Effector CD4-positive, alpha-beta T cell (primary cell): Measurements from ENCODE around the gene SLC9A9.

Experiments
- DNase-seq: peaks from one replicate; pipeline ENCODE4 v3.0.0-alpha.2; 2020

The SLC9A9 gene

DNA sequence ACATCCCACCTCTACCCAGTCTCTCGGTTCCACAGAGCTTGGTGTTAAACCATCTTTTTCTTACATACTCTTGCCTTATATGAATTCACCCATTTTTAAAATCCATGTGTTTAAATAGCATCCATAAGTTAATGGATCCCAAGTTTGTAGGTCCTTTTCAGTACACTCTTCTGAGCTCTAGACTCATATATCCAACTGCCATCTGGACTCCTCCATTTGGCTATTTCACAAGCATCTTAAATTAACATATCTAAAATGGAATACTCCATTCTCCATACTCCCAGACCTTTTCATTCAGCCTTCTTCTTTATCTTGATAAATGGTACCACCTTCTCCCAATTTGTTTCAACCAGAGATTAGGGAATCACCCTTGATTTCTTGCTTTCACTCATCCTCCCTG is 615.3 kb downstream of the SLC9A9 start:
- no peak for DNase-seq

DNA sequence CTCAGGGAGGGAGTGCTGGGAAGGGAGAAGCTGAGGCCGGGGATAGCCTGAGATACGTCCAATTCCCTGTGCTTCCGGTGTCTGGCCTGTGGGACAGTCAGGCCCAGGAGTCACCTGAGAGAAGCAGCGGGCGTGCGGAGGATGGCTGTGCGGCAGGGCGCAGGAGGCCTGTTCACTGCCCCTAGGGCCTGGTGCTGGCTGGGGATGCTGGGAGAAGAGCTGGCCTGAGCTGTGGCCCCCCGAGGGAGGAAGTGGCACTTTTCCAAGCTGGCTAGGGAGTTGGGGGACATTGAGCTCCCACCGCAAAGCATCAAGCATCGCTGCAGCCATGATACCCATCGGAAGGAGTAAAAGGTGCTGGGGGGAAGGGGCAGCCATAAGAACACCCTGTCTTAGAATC is 619.9 kb downstream of the SLC9A9 start:
- DNase-seq: no peak

DNA sequence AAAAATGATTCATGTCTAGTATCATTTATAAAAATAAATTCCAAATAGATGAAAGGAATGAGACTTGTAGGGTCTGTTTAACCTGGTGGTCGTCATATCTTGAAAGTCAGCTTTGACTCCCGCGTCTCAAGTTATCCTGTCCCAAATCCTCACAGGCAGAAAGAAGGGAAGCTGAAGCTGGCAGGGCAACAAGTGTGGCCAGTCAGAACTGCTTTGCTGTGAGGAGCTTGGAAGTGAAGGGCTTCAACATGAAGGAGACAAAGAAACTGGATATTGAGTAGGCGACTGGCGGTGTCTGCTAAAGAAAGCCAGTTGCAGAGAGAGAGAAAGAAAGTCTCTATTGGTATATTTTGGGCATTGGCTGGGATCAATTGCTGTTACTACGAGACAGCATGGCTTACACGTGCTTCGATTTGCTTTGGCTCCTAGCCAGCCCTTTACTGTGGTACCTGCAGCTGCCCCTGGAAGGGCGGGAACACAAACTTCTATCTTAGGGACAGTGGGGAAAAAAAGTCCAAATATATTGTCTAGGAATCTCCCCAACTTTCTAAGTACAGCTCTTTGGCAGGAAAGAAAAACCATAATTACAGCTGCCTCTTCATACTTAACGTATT is 621.5 kb downstream of the SLC9A9 start:
- DNase-seq: no peak

DNA sequence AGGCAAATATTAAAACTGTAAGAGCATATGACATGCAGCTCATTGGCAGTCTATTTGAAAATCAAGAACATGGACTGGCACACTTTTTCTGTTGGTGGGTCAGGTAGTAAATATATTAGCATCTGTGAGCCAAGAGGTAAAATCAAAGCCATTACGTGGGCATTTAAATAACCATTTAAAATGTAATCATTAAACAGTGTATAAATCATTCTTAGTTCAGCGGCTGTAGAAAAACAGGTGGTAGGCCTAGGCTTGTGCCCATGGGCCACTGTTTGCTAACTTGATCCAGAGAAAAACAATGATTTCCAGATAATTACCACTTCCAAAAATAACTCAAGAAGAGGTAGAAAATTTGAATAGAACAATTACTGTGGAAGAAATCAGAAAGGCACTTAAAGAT is 623.6 kb downstream of the SLC9A9 start:
- no peak for DNase-seq

DNA sequence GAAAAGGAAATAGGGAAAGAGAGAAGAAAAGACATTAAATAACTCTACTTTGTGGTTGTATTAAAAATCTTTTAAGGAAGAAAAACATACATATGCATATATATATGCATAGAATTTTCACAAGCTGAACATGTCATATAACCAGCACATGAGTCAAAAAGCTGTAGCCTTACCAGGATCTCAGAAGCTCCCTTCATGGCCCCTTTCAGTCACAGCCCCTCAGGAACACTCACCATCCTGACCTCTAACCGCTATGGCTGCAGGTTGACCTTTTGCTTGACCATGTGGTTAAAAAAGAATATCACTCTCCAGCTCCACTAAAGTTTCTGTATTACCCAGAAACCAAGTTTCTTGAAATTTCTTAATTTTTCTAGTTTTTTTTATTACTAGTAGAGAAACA is 625.3 kb downstream of the SLC9A9 start:
- no peak for DNase-seq

DNA sequence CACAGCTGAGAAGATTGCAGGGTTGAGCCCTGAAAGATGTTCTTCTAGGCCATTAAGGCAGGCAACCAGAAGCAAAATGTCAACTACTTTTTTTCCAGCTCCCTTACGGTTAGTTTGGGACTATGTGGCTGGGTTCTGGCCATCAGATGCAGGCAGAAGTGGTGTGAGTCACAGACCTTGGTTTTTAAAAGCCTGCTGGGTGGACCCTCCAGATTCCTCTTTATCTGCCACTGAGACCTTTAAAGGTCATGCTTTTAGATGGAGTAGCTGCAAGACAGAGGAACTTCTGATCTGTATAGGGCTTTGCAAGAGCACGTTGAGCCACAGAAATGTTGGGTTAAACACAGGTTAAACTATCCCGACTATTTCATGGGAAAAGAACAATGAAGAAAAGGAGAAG is 625.8 kb downstream of the SLC9A9 start:
- no peak for DNase-seq

DNA sequence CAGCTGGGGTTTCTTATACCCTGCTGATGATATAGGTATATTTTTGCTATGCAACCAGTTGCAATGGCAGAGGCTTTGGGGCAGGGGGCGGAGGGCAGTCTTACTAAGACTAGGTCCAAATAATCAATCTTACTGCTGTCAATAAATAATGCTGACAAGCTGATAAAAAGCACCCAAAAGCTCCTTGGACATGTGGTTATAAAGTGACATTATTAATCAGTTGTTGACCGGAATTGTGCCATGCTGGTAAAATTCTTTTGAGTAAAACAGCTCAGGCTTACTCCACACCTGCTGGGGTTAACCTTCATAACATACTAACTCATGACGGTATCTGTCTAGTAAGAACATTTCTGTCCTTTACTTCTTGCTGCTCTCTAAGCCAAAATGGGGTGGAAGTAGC is 626.8 kb downstream of the SLC9A9 start:
- no peak for DNase-seq

DNA sequence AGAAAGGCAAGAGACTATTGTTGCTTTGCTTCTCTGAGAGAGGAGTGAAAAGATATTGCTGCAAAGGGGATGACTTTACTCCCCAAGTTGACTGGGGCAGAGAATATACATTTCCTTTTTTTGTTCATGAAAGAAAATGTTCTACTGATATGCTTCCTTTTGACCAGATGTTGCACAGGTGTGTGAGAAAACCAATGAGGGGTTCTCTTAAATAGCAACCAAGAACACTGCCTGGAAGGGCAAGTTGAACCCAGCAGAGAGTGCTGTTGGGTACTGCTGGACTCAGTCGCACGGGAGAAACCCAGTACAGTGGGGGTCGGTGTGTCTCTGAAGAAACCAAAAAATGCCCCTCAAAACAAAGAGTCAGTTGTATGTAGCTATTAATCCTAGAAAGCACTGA is 627.5 kb downstream of the SLC9A9 start:
- no peak for DNase-seq

DNA sequence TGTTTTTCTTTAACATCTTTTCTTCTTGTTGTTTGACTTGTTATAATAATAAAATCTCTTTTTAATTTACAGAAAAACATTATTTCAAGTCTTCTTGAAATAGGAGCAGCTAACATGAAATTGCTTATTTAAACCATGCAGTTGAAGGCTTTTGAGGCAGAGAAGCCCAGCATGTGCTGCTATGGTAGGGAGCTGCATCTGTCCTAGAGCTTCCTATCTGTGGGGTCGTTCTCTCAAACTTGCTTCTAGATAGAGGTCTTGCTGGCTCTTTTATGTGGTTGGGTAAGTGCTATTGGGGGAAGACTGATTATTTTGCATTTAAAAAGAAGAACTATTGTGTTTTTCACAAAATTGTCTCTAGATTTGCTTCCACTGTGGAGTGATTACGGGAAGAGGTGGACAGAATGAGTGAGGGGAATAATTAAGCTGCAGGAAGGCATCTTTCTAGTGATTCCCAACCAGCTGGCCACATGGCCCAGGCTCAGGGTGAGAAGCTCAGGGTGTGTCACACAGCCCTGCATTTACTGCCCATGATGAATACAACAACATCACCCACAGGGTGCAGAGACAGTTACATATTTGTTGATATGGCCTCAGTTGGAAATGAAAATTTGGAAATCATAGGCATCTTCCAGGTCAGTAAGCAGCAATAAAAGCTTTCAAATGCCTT is 630.0 kb downstream of the SLC9A9 start:
- no peak for DNase-seq

DNA sequence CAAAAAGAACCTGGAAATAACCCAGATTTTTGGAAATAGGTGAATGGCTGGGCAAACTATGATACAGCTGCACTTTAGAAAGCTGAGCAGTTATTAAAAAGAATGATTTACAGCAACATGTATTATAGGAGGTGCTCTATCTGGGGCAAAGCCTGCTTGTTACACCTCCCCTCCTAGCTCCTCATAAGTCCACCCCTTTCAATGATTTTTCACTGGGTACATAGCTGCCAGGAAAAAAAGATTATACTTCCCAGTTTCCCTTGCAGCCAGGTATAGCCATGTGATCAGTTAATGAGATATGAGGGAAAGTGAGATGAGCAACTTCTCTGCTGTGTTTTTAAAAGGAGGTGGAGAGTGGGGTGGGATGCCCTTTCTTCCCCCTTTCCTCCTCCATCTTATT is 631.0 kb downstream of the SLC9A9 start:
- no peak for DNase-seq

DNA sequence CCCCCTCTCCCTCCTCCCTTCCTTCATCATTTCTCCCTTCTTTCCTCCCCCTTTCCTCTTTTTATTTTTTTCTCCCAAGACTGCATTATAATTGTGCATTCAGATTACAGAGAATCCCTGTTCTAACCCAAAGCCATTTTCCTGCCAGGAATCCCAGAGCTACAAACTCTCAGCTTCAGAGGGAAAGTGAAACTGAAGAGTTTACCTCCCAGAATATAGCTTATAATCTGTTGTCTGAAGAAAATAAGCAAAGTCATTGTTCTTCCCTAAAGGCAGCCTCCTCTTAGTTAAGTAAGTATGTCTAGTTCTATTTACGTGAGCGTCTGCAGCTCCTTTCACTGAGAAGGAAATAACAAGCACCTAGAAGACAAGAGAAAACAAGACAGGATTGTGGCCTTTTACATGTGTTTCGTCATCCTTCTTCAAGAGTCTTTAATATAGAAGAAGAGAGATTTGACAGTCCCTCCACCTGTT is 631.5 kb downstream of the SLC9A9 start:
- no peak for DNase-seq
